CD4-positive, alpha-beta T cell (primary cell): ENCODE measurements around the gene GUSB. TPM values are rescaled to one million over a fixed set of nuclear protein-coding genes. Genes with fewer than 3 reads are reported as not detected.

Experiments
- ATAC-seq: fragments of 200-7000 bp; cut with Tn5 transposase; one replicate; pipeline ENCODE4 v1.10.0; 2022; ENCODE audit warnings: mild to moderate bottlenecking; ENCODE audit not compliant: poor library complexity
- CTCF ChIA-PET: fragments of 350-600 bp; sonication (Branson Sonifier 250); formaldehyde crosslinking; loops from one replicate; lab custom pipeline; 2021; ENCODE audit warnings: antibody characterized with exemption, inconsistent platforms; lab: Charles Lee
- POLR2A ChIA-PET: fragments of 350-600 bp; sonication (Branson Sonifier 250); formaldehyde crosslinking; loops from one replicate; lab custom pipeline; 2021; ENCODE audit warnings: antibody characterized with exemption, inconsistent platforms; lab: Charles Lee
- DNase-seq, 14 experiments: peaks; one replicate each; pipeline ENCODE4 v3.0.0-alpha.2; 2013 to 2020; ENCODE audit warnings: mixed read lengths in 2 of 14
- H3K27ac ChIP-seq, 2 donors: one replicate each; pipeline versions ENCODE4 v1.5.1 to v1.7.0; 2013; ENCODE audit warnings: low read length in 2 of 2, low read depth in 1 of 2, mild to moderate bottlenecking in 1 of 2
- H3K27me3 ChIP-seq, 2 experiments: 1 replicate in 1 of 2; 2 replicates in 1 of 2; pipeline versions ENCODE4 v1.6.1 to v1.7.0; 2013; ENCODE audit warnings: low read length in 2 of 2, control low read depth in 1 of 2, mild to moderate bottlenecking in 1 of 2, moderate library complexity in 1 of 2; ENCODE audit not compliant: insufficient read depth in 2 of 2, control insufficient read depth in 1 of 2
- H3K36me3 ChIP-seq: one replicate; pipeline ENCODE4 v1.6.1; 2013; ENCODE audit warnings: low read length, control low read depth; ENCODE audit not compliant: insufficient read depth
- H3K4me1 ChIP-seq: one replicate; pipeline ENCODE4 v1.6.1; 2013; ENCODE audit warnings: low read length, control low read depth; ENCODE audit not compliant: insufficient read depth
- H3K4me3 ChIP-seq: one replicate; pipeline ENCODE4 v1.5.1; 2013; ENCODE audit warnings: mild to moderate bottlenecking, low read length, moderate library complexity
- H3K9me3 ChIP-seq, 2 experiments: 1 replicate in 1 of 2; 2 replicates in 1 of 2; pipeline versions ENCODE4 v1.6.1 to v1.7.0; 2013; ENCODE audit warnings: low read length in 2 of 2, mild to moderate bottlenecking in 2 of 2, control low read depth in 1 of 2, moderate library complexity in 1 of 2; ENCODE audit not compliant: control insufficient read depth in 1 of 2, insufficient read depth in 1 of 2
- H3K27ac Mint-ChIP-seq: one replicate; pipeline ENCODE4 v1.8.0; 2020; ENCODE audit warnings: mixed read lengths
- H3K27me3 Mint-ChIP-seq: one replicate; pipeline ENCODE4 v1.8.0; 2021; ENCODE audit warnings: mixed read lengths
- H3K36me3 Mint-ChIP-seq: one replicate; pipeline ENCODE4 v1.8.0; 2021; ENCODE audit warnings: low read depth, mixed read lengths
- H3K4me1 Mint-ChIP-seq: one replicate; pipeline ENCODE4 v1.8.0; 2021; ENCODE audit warnings: low read depth, mixed read lengths
- H3K4me3 Mint-ChIP-seq: one replicate; pipeline ENCODE4 v1.8.0; 2020; ENCODE audit warnings: mild to moderate bottlenecking, mixed read lengths
- H3K9me3 Mint-ChIP-seq: one replicate; pipeline ENCODE4 v1.8.0; 2020; ENCODE audit warnings: mixed read lengths
- intact Hi-C, 2 experiments: fragments of 100-400 bp; cut with DNase I in 1 of 2; cut with micrococcal nuclease in 1 of 2; formaldehyde crosslinking; loops; one replicate each; pipeline versions ENCODE4 v1.15.1 to v1.9.0; 2023 to 2025; cut with DNase I, micrococcal nuclease
- total RNA-seq, 174 experiments: library from RNA in 2 of 174; stranded (reverse) in 2 of 174; gene quantifications; one replicate each; pipeline ENCODE4 v1.2.3 and lab custom pipeline; 2021 to 2026
- TF ChIP-seq, protein P1 (sequence below): fragments of 200-600 bp; IDR thresholded peaks from one replicate; pipeline ENCODE4 v1.8.0; 2022; ENCODE audit warnings: antibody characterized with exemption, mild to moderate bottlenecking

Gene GUSB
- total RNA-seq, 2 experiments from 2014 or later: 42.9 to 49.7 TPM

DNA sequence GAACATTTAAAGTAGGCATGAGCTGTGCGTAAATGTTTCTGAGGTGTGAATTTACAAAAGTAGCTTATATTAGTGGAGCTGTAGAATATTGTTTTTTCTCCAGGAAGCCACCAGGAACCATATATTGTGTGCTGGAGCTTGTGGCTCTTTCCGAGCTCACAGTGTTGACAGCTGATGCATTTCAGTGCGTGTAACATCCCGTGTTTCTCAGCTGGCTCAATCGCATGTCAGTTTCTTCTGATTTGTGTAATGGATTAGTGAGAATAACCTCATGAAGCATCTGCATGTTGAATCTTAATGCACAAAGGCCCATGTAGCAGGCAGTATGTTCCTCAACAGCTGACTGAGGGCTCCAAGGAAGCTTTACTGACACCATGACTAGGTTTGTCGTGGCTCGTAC lies 69.8 kb downstream of the GUSB start:
- POLR2A ChIA-PET: no interaction called here

More for the DNA sequence above, 69.8 kb downstream of the GUSB start:
- intact Hi-C loops: no loop called here
- no peaks in the 10 kb centered on the region for H3K9me3 Mint-ChIP-seq
- Histone ChIP-seq H3K4me1 (no peaks in the 10 kb centered on the region), H3K36me3 (no peaks in the 10 kb centered on the region), H3K27me3 (no peaks in the 10 kb centered on the region), H3K27ac (no peak overlapping the region), H3K9me3 (no peaks in the 10 kb centered on the region), H3K4me3 (no peak overlapping the region)
- no peaks in the 10 kb centered on the region for H3K36me3 Mint-ChIP-seq
- DNase-seq: no peak
- H3K27me3 Mint-ChIP-seq: no peaks in the 10 kb centered on the region
- no peak overlapping the region for H3K27ac Mint-ChIP-seq
- H3K4me3 Mint-ChIP-seq: no peak overlapping the region
- no peak for ATAC-seq
- TF ChIP-seq, protein P1, sequence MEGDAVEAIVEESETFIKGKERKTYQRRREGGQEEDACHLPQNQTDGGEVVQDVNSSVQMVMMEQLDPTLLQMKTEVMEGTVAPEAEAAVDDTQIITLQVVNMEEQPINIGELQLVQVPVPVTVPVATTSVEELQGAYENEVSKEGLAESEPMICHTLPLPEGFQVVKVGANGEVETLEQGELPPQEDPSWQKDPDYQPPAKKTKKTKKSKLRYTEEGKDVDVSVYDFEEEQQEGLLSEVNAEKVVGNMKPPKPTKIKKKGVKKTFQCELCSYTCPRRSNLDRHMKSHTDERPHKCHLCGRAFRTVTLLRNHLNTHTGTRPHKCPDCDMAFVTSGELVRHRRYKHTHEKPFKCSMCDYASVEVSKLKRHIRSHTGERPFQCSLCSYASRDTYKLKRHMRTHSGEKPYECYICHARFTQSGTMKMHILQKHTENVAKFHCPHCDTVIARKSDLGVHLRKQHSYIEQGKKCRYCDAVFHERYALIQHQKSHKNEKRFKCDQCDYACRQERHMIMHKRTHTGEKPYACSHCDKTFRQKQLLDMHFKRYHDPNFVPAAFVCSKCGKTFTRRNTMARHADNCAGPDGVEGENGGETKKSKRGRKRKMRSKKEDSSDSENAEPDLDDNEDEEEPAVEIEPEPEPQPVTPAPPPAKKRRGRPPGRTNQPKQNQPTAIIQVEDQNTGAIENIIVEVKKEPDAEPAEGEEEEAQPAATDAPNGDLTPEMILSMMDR: no peak
- CTCF ChIA-PET: no interaction called here
- H3K4me1 Mint-ChIP-seq: no peaks in the 10 kb centered on the region

Other genes with a start within 250 kb of the GUSB start
- 1 to 10 TPM; 1.9 to 3.0 TPM for gene VKORC1L1, start 109.1 kb downstream of the GUSB start, total RNA-seq
- 10 to 100 TPM; 11.2 to 12.3 TPM for gene ASL, start 93.6 kb upstream of the GUSB start, total RNA-seq
- gene CRCP, start 132.6 kb upstream of the GUSB start, total RNA-seq: 10 to 100 TPM; 29.2 to 29.4 TPM
- gene TPST1, start 223.1 kb upstream of the GUSB start, total RNA-seq: 1 to 10 TPM; 1.9 to 2.6 TPM